HEK293T (cell line): ENCODE measurements around the gene SENP5.

Experiments used
- ELF4 ChIP-seq: fragments of 450-650 bp; IDR thresholded peaks from 2 replicates; pipeline ENCODE4 v1.6.1; 2017; ENCODE audit warnings: antibody characterized with exemption
- HDGF ChIP-seq: fragments of 450-650 bp; IDR thresholded peaks from 2 replicates; pipeline ENCODE4 v1.6.1; 2017; ENCODE audit warnings: antibody characterized with exemption, borderline replicate concordance
- L3MBTL2 ChIP-seq: fragments of 450-650 bp; conservative IDR thresholded peaks from 2 replicates; pipeline ENCODE4 v1.6.1; 2016; ENCODE audit warnings: mild to moderate bottlenecking
- SP1 ChIP-seq: fragments of 450-650 bp; IDR thresholded peaks from 2 replicates; pipeline ENCODE4 v1.6.1; 2017

- TF ChIP-seq HDGF (no peak), SP1 (no peak), ELF4 (no peak), L3MBTL2 (no peak)
Measured at GRCh38 chr3:196837819-196838420, 29.8 kb upstream of the SENP5 start.
